K562 (cell line): ENCODE results near the gene KIAA1614. TPM values are rescaled to one million over a fixed set of nuclear protein-coding genes. Genes with fewer than 3 reads are reported as not detected.

ENCODE experiments used
- ATAC-seq: fragments of 200-7000 bp; cut with Tn5 transposase; 3 replicates; pipeline ENCODE4 v1.9.1; 2020; ENCODE audit warnings: moderate library complexity
- BruUV-seq: library from RNA; stranded (reverse); fragments of 400-500 nt; replicated peaks from 2 replicates; lab custom pipeline; 2021; lab: Mats Ljungman, UMichigan
- CTCF ChIA-PET: fragments of 300-600 bp; formaldehyde crosslinking; extraction: SDS; loops from one replicate; lab custom pipeline; 2021; ENCODE audit warnings: low intra/inter-chr PET ratio; lab: Yijun Ruan, JAX
- POLR2A ChIA-PET: fragments of 300-600, 350-650 bp; sonication (Branson Sonifier 250); formaldehyde crosslinking; extraction: SDS; loops from one replicate; lab custom pipeline; 2021; ENCODE audit warnings: antibody characterized with exemption, inconsistent platforms; lab: Yijun Ruan, JAX
- DNase-seq, 4 experiments: peaks; one replicate each; pipeline versions ENCODE4 v3.0.0 to v3.0.0-alpha.2; 2011 to 2018; ENCODE audit warnings: low spot score in 3 of 4, mixed read lengths in 3 of 4; ENCODE audit errors: extremely low read depth in 1 of 4
- FAIRE-seq: peaks from 2 replicates; lab custom pipeline; 2011; peaks lifted over from hg19 to GRCh38; lab: Jason Lieb, UNC
- H2AFZ ChIP-seq: 2 replicates; pipeline ENCODE4 v1.6.0; 2011; ENCODE audit warnings: low read depth, low read length, control low read depth, inconsistent platforms
- H3K27ac ChIP-seq: fragments of 200-600 bp; 3 replicates; pipeline ENCODE4 v1.8.0; 2011; ENCODE audit warnings: low read depth, mild to moderate bottlenecking, control low read depth, inconsistent platforms, low read length, moderate library complexity, mixed read lengths; ENCODE audit errors: extremely low read depth
- H3K27me3 ChIP-seq, 2 experiments: fragments of 300-600 bp in 1 of 2; 2 replicates in 1 of 2; 3 replicates in 1 of 2; pipeline versions ENCODE4 v1.6.0 to v1.8.0; 2011; ENCODE audit warnings: inconsistent platforms in 2 of 2, low read length in 2 of 2, mild to moderate bottlenecking in 1 of 2, mixed read lengths in 1 of 2, moderate library complexity in 1 of 2; ENCODE audit not compliant: control insufficient read depth in 2 of 2, insufficient read depth in 2 of 2
- H3K36me3 ChIP-seq: fragments of 300-600 bp; 3 replicates; pipeline ENCODE4 v1.8.0; 2011; ENCODE audit warnings: mild to moderate bottlenecking, low read length, inconsistent platforms; ENCODE audit not compliant: control insufficient read depth, insufficient read depth
- H3K4me1 ChIP-seq, 2 experiments: fragments of 200-600 bp in 1 of 2; replicated peaks in 1 of 2; 2 replicates in 1 of 2; 3 replicates in 1 of 2; pipeline versions ENCODE4 v1.5.1 to v1.8.0; 2011; ENCODE audit warnings: inconsistent platforms in 2 of 2, low read length in 2 of 2, mild to moderate bottlenecking in 1 of 2, mixed read lengths in 1 of 2, moderate library complexity in 1 of 2; ENCODE audit not compliant: control insufficient read depth in 2 of 2, insufficient read depth in 2 of 2
- H3K4me2 ChIP-seq: 2 replicates; pipeline ENCODE4 v1.6.1; 2011; ENCODE audit warnings: low read length, control low read depth, inconsistent platforms, mixed read lengths; ENCODE audit not compliant: insufficient read depth
- H3K4me3 ChIP-seq: fragments of 200-600 bp; sonication (generic), shearing (Covaris generic); 2 replicates; pipeline ENCODE4 v1.5.1; 2016; ENCODE audit warnings: control low read depth, inconsistent platforms
- H3K79me2 ChIP-seq: fragments of 200-600 bp; 3 replicates; pipeline ENCODE4 v1.8.0; 2011; ENCODE audit warnings: low read length, inconsistent platforms; ENCODE audit not compliant: control insufficient read depth, insufficient read depth
- H3K9ac ChIP-seq, 2 experiments: 2 replicates each; pipeline versions ENCODE4 v1.6.0 to v1.6.1; 2011; ENCODE audit warnings: low read depth in 2 of 2, low read length in 2 of 2, control low read depth in 1 of 2, inconsistent platforms in 1 of 2, mild to moderate bottlenecking in 1 of 2, mixed read lengths in 1 of 2; ENCODE audit not compliant: insufficient read depth in 1 of 2
- H3K9me1 ChIP-seq: one replicate; pipeline ENCODE4 v1.6.0; 2011; ENCODE audit warnings: inconsistent platforms, mild to moderate bottlenecking, low read length, moderate library complexity; ENCODE audit not compliant: control insufficient read depth, insufficient read depth
- H3K9me3 ChIP-seq: replicated peaks from 2 replicates; pipeline ENCODE4 v1.5.1; 2011; ENCODE audit warnings: low read depth, low read length, inconsistent platforms; ENCODE audit not compliant: control insufficient read depth, insufficient read depth
- H4K20me1 ChIP-seq: replicated peaks from 2 replicates; pipeline ENCODE4 v1.6.1; 2011; ENCODE audit warnings: low read length, inconsistent platforms, mixed read lengths; ENCODE audit not compliant: control insufficient read depth, insufficient read depth
- CBFA2T3 ChIP-seq: fragments of 450-650 bp; IDR thresholded peaks from 2 replicates; pipeline ENCODE4 v1.6.1; 2017
- CHD2 ChIP-seq: IDR thresholded peaks from 2 replicates; pipeline ENCODE4 v1.6.1; 2011; ENCODE audit warnings: low read depth, low read length
- CREM ChIP-seq: IDR thresholded peaks from 2 replicates; pipeline ENCODE4 v1.6.1; 2014; ENCODE audit warnings: antibody characterized with exemption, low read depth
- DIDO1 ChIP-seq: fragments of 450-650 bp; IDR thresholded peaks from 2 replicates; pipeline ENCODE4 v1.6.1; 2016; ENCODE audit warnings: low read depth, missing biosample characterization, missing genetic modification characterization
- DMBX1 ChIP-seq: fragments of 250-450 bp; sonication (Bioruptor Pico); IDR thresholded peaks from 2 replicates; pipeline ENCODE4 v1.8.0; 2022; ENCODE audit warnings: inconsistent platforms, mild to moderate bottlenecking, moderate library complexity, borderline replicate concordance
- DPF2 ChIP-seq: fragments of 450-650 bp; IDR thresholded peaks from 2 replicates; pipeline ENCODE4 v1.6.1; 2016
- EWSR1 ChIP-seq: fragments of 450-650 bp; IDR thresholded peaks from 2 replicates; pipeline ENCODE4 v1.6.1; 2018; ENCODE audit warnings: borderline replicate concordance, mild to moderate bottlenecking, low read depth, moderate library complexity; ENCODE audit not compliant: partially characterized antibody
- HDAC1 ChIP-seq, 2 experiments: fragments of 450-650 bp; IDR thresholded peaks; 2 replicates each; pipeline ENCODE4 v1.6.1; 2016 to 2017; ENCODE audit warnings: inconsistent platforms in 1 of 2, mild to moderate bottlenecking in 1 of 2, moderate library complexity in 1 of 2
- MAFF ChIP-seq: IDR thresholded peaks from 2 replicates; pipeline ENCODE4 v1.6.1; 2012; ENCODE audit warnings: low read length, improper control_type of control experiment
- POLR2AphosphoS5 ChIP-seq: IDR thresholded peaks from 2 replicates; pipeline ENCODE4 v1.6.1; 2011; ENCODE audit warnings: mild to moderate bottlenecking, low read depth, low read length, moderate library complexity; ENCODE audit not compliant: control insufficient read depth, insufficient read depth
- SIN3B ChIP-seq: fragments of 450-650 bp; IDR thresholded peaks from 2 replicates; pipeline ENCODE4 v1.6.1; 2017; ENCODE audit warnings: low read depth, mild to moderate bottlenecking, moderate library complexity
- TAF1 ChIP-seq: IDR thresholded peaks from 2 replicates; pipeline ENCODE4 v1.6.1; 2011; ENCODE audit warnings: mild to moderate bottlenecking, low read length, moderate library complexity; ENCODE audit not compliant: insufficient read depth, control insufficient read depth, severe bottlenecking; ENCODE audit errors: extremely low read depth
- TBL1XR1 ChIP-seq, 2 experiments: IDR thresholded peaks; 2 replicates each; pipeline ENCODE4 v1.6.1; 2012; ENCODE audit warnings: improper control_type of control experiment in 2 of 2, low read length in 2 of 2, mild to moderate bottlenecking in 1 of 2
- TCF3 ChIP-seq: sonication (generic); formaldehyde crosslinking; IDR thresholded peaks from 2 replicates; pipeline ENCODE4 v1.4.0; 2020; ENCODE audit warnings: mild to moderate bottlenecking, missing genetic modification reagents
- ZNF143 ChIP-seq: sonication (generic); formaldehyde crosslinking; IDR thresholded peaks from 2 replicates; pipeline ENCODE4 v1.9.0; 2022; ENCODE audit warnings: mild to moderate bottlenecking, missing genetic modification reagents
- ZNF445 ChIP-seq: fragments of 250-450 bp; sonication (Bioruptor Pico); IDR thresholded peaks from 2 replicates; pipeline ENCODE4 v1.4.0; 2020; ENCODE audit warnings: low read depth, mild to moderate bottlenecking, moderate library complexity
- ZNF696 ChIP-seq: fragments of 250-450 bp; sonication (Bioruptor Pico); conservative IDR thresholded peaks from 2 replicates; pipeline ENCODE4 v1.4.0; 2020; ENCODE audit warnings: mild to moderate bottlenecking, moderate library complexity
- WGBS: fragments of 100-300 bp; shearing (Covaris generic); methylation state at CpG from one replicate; pipeline ENCODE4 v1.1.6; 2016; ENCODE audit warnings: low coverage, mixed read lengths; ENCODE audit not compliant: insufficient coverage; ENCODE audit errors: missing lambda C conversion rate; 5-methylcytosine and 5-hydroxymethylcytosine counted together
- in situ Hi-C: fragments of 300-500 bp; cut with MboI; formaldehyde crosslinking; loops from 4 replicates; pipeline ENCODE4 v1.15.0; 2018; ENCODE audit warnings: inconsistent platforms, mixed read lengths
- intact Hi-C: fragments of 100-400 bp; cut with micrococcal nuclease; formaldehyde crosslinking; loops from 2 replicates; pipeline ENCODE4 v1.14.2; 2022
- polyA plus RNA-seq, 8 experiments: library from polyadenylated mRNA; depleted of rRNA in 4 of 8; stranded (reverse) in 5 of 8; unstranded in 3 of 8; fragments of >200 nt; fragmentation: Nextera tagmentation in 2 of 8; fragmentation: Illumina TruSeq in 1 of 8; extraction: Ambion mirVana in 2 of 8; extraction: Trizol in 1 of 8; gene quantifications; 2 replicates each; pipeline versions ENCODE4 v1.2.1 to v1.2.3, GENCODE V29; 2011 to 2014; ENCODE audit warnings: inconsistent platforms in 1 of 8, missing spikeins in 1 of 8
- total RNA-seq, 7 experiments: library from RNA; depleted of rRNA in 6 of 7; stranded (reverse); fragments of >200 nt in 6 of 7; fragmentation: Illumina TruSeq in 2 of 7; extraction: Trizol in 2 of 7; gene quantifications; 2 replicates each; pipeline versions ENCODE4 v1.2.1 to v1.2.3, GENCODE V29; 2011 to 2021; ENCODE audit warnings: low replicate concordance in 1 of 7
- TF ChIP-seq, protein P1 (sequence below): fragments of 200-400 bp; formaldehyde crosslinking; IDR thresholded peaks from 2 replicates; pipeline ENCODE4 v1.6.1; 2017; ENCODE audit warnings: mild to moderate bottlenecking, low read depth, low read length, moderate library complexity
- TF ChIP-seq, protein P2 (sequence below): fragments of 450-650 bp; formaldehyde crosslinking; IDR thresholded peaks from 2 replicates; pipeline ENCODE4 v1.4.0; 2020; ENCODE audit warnings: mild to moderate bottlenecking, moderate library complexity

Gene KIAA1614
- total and polyA plus RNA-seq, 9 of the 15 experiments (the other 6 are each of a cell fraction or from before 2014, with no cell fraction given) = 0.01 to 1.1 (median 0.15) TPM; not detected in 1

DNA sequence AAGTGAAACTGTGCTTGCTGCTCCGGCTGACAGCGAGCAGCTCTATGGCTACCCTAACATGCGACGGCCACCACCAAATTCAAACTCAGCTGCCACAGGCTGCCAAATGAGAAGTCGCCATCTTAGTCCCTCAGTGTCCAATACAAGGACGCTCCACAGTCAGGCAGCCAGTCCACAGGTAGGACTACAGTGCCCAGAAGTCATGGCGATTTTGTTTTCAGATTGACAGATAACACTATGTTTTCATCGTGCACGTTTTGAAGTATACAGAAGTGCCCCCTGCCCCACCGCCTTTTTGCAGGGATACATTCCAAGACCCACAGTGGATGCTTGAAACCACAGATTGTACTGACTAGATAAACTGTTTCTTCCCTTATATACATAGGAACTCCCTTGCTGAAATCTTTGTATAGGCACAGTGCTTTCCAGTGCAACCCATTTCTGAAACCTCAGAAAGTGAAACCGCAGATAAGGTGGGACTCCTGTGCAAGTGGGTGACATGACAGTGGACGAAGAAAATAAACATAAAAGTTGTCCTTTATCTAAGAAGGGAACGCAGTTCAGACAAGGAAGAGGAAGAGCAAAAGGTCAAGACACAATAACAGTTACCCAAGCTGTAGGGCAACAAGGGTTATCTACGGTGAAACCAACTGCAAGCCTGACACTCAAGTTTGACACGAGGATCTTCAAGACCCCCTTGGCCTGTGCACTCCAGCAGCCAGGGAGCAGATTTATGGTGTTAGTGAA, 57.8 kb downstream of the KIAA1614 start:
- in situ Hi-C loops (no loop called here), intact Hi-C loops (no loop called here)
- Histone ChIP-seq H3K4me1 (peaks cover 3 to 11% of the 10 kb centered on the region in 2 experiments; a peak in 4 of 5 replicates), H3K4me3 (no peak overlapping the region), H3K4me2 (peak overlapping the region; percentile 3; the same call in 1 of the 2 replicates), H3K36me3 (peaks cover 46% of the 10 kb centered on the region), H4K20me1 (peaks cover 20% of the 10 kb centered on the region), H3K27me3 (no peaks in the 10 kb centered on the region), H2AFZ (no peak overlapping the region), H3K9me3 (no peaks in the 10 kb centered on the region), H3K27ac (no peak overlapping the region), H3K9me1 (no peaks in the 10 kb centered on the region), H3K9ac (no peak overlapping the region), H3K79me2 (no peaks in the 10 kb centered on the region)
- ATAC-seq (peak; percentile 77), DNase-seq (peak in 1 of 4 experiments; percentile 35), FAIRE-seq (peak; percentile 26)
- BruUV-seq = no TSS peak
- CTCF ChIA-PET = no interaction called here
- WGBS = 48% methylated on average over 15 of the region's 15 CpGs
- POLR2A ChIA-PET = no interaction called here
- TF ChIP-seq DMBX1 (CRISPR knock-in tag) (no peak), CREM (peak; percentile 22; the same call in 1 of the 2 replicates), POLR2AphosphoS5 (no peak), CBFA2T3 (peak; percentile 60), TBL1XR1 (IDR thresholded peaks at IDR 0.05; ENCODE audit: low read length in 2 of 2) (peak in 1 of 2 experiments; percentile 50; a peak in 1 of 4 replicates), ZNF143 (CRISPR knock-in tag) (peak; percentile 65; the same call in 1 of the 2 replicates), CHD2 (no peak), EWSR1 (no peak), TAF1 (no peak), DPF2 (no peak), ZNF696 (no peak), HDAC1 (IDR thresholded peaks at IDR 0.05) (peak in 1 of 2 experiments; percentile 71; a peak in 2 of 4 replicates), ZNF445 (no peak), SIN3B (no peak), TCF3 (CRISPR knock-in tag) (peak; percentile 55), MAFF (no peak), DIDO1 (tag) (no peak)
- TF ChIP-seq, protein P1, sequence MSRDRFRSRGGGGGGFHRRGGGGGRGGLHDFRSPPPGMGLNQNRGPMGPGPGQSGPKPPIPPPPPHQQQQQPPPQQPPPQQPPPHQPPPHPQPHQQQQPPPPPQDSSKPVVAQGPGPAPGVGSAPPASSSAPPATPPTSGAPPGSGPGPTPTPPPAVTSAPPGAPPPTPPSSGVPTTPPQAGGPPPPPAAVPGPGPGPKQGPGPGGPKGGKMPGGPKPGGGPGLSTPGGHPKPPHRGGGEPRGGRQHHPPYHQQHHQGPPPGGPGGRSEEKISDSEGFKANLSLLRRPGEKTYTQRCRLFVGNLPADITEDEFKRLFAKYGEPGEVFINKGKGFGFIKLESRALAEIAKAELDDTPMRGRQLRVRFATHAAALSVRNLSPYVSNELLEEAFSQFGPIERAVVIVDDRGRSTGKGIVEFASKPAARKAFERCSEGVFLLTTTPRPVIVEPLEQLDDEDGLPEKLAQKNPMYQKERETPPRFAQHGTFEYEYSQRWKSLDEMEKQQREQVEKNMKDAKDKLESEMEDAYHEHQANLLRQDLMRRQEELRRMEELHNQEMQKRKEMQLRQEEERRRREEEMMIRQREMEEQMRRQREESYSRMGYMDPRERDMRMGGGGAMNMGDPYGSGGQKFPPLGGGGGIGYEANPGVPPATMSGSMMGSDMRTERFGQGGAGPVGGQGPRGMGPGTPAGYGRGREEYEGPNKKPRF = no peak
- TF ChIP-seq, protein P2, sequence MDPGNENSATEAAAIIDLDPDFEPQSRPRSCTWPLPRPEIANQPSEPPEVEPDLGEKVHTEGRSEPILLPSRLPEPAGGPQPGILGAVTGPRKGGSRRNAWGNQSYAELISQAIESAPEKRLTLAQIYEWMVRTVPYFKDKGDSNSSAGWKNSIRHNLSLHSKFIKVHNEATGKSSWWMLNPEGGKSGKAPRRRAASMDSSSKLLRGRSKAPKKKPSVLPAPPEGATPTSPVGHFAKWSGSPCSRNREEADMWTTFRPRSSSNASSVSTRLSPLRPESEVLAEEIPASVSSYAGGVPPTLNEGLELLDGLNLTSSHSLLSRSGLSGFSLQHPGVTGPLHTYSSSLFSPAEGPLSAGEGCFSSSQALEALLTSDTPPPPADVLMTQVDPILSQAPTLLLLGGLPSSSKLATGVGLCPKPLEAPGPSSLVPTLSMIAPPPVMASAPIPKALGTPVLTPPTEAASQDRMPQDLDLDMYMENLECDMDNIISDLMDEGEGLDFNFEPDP (CRISPR knock-in tag) = no peak
